Astrocyte of the cerebellum (primary cell): ENCODE data around the gene POLR3B.

ENCODE experiments used
- DNase-seq: peaks from one replicate; pipeline ENCODE4 v3.0.0-alpha.2; 2011; ENCODE audit warnings: low read depth
- H3K4me3 ChIP-seq: 2 replicates; pipeline ENCODE4 v1.5.1; 2011; ENCODE audit warnings: mild to moderate bottlenecking, low read depth, low read length, moderate library complexity
- CTCF ChIP-seq: IDR thresholded peaks from 2 replicates; pipeline ENCODE4 v1.5.1; 2012; ENCODE audit warnings: low read length, low read depth, moderate library complexity, mild to moderate bottlenecking; ENCODE audit errors: missing control alignments
- in situ Hi-C: cut with HindIII; loops from 2 replicates; pipeline ENCODE4 v1.10.0; 2017; ENCODE audit warnings: low sequenced_read_pairs

POLR3B gene

GRCh38 chr12:106315523-106315922 lies 42.0 kb upstream of the POLR3B start:
- TF ChIP-seq CTCF, result no peak
- in situ Hi-C loops, result no loop called here
- DNase-seq, result no peak
- no peak overlapping the region for H3K4me3 ChIP-seq

GRCh38 chr12:106317406-106318082 lies 40.0 kb upstream of the POLR3B start:
- TF ChIP-seq CTCF, result no peak

GRCh38 chr12:106321139-106321850 lies 36.3 kb upstream of the POLR3B start:
- H3K4me3 ChIP-seq, result no peak overlapping the region
- no peak for TF ChIP-seq CTCF
- DNase-seq, result no peak
- in situ Hi-C loops, result no loop called here

More at GRCh38 chr12:106317406-106318082, 40.0 kb upstream of the POLR3B start:
- DNase-seq, result no peak
- in situ Hi-C loops, result no loop called here
- no peak overlapping the region for H3K4me3 ChIP-seq

GRCh38 chr12:106323537-106323936 lies 34.0 kb upstream of the POLR3B start:
- no peak overlapping the region for H3K4me3 ChIP-seq
- TF ChIP-seq CTCF, result no peak
- in situ Hi-C loops, result no loop called here
- no peak for DNase-seq

GRCh38 chr12:106327309-106327869 lies 30.2 kb upstream of the POLR3B start:
- no peak for TF ChIP-seq CTCF
- DNase-seq, result no peak
- H3K4me3 ChIP-seq, result no peak overlapping the region
- in situ Hi-C loops, result no loop called here

- in situ Hi-C loops, result no loop called here
- no peak for DNase-seq
- TF ChIP-seq CTCF, result no peak
- H3K4me3 ChIP-seq, result no peak overlapping the region
Observed at GRCh38 chr12:106328735-106329134, 28.8 kb upstream of the POLR3B start.
